HEK293 (cell line): ENCODE data around the gene LPCAT2.

ENCODE experiments used
- CTCF ChIA-PET: fragments of 350-600 bp; formaldehyde crosslinking; extraction: SDS; loops from one replicate; lab custom pipeline; 2021; ENCODE audit warnings: antibody characterized with exemption; lab: Yijun Ruan, JAX
- POLR2A ChIA-PET: fragments of 300-600 bp; formaldehyde crosslinking; extraction: SDS; loops from one replicate; lab custom pipeline; 2020; ENCODE audit warnings: antibody characterized with exemption, inconsistent platforms; lab: Yijun Ruan, JAX
- H3K27ac ChIP-seq: fragments of 200-500 bp; sonication (Bioruptor generic); 2 replicates; pipeline ENCODE4 v1.5.1; 2014; ENCODE audit warnings: low read depth, low read length, control low read depth, inconsistent platforms; ENCODE audit errors: extremely low read depth
- H3K36me3 ChIP-seq, 2 experiments: fragments of 200-500 bp in 1 of 2; sonication (Bioruptor generic) in 1 of 2; 1 replicate in 1 of 2; 2 replicates in 1 of 2; pipeline ENCODE4 v1.5.1; 2014 to 2017; ENCODE audit warnings: inconsistent platforms in 2 of 2, low read length in 2 of 2; ENCODE audit not compliant: control insufficient read depth in 2 of 2, insufficient read depth in 1 of 2
- H3K4me1 ChIP-seq: fragments of 200-500 bp; sonication (Bioruptor generic); 2 replicates; pipeline ENCODE4 v1.5.1; 2014; ENCODE audit warnings: mild to moderate bottlenecking, low read length, inconsistent platforms; ENCODE audit not compliant: control insufficient read depth, insufficient read depth
- H3K4me3 ChIP-seq: 2 replicates; pipeline ENCODE4 v1.5.1; 2011; ENCODE audit warnings: low read depth, mild to moderate bottlenecking, control low read depth, low read length, moderate library complexity
- H3K9me3 ChIP-seq: fragments of 200-500 bp; sonication (Bioruptor generic); 2 replicates; pipeline ENCODE4 v1.5.1; 2014; ENCODE audit warnings: low read depth, low read length, inconsistent platforms; ENCODE audit not compliant: control insufficient read depth, insufficient read depth
- FEZF1 ChIP-seq: fragments of 450-650 bp; formaldehyde crosslinking; IDR thresholded peaks from 2 replicates; pipeline ENCODE4 v1.5.1; 2016; ENCODE audit warnings: missing biosample characterization, missing genetic modification characterization
- KLF17 ChIP-seq: fragments of 450-650 bp; formaldehyde crosslinking; IDR thresholded peaks from 2 replicates; pipeline ENCODE4 v1.5.1; 2016; ENCODE audit warnings: missing biosample characterization, missing genetic modification characterization
- MEIS1 ChIP-seq: sonication (generic); formaldehyde crosslinking; IDR thresholded peaks from 2 replicates; pipeline ENCODE4 v1.8.1; 2022; ENCODE audit warnings: missing genetic modification reagents, mild to moderate bottlenecking, borderline replicate concordance
- SP7 ChIP-seq: fragments of 450-650 bp; formaldehyde crosslinking; IDR thresholded peaks from 2 replicates; pipeline ENCODE4 v1.5.1; 2016; ENCODE audit warnings: missing biosample characterization, missing genetic modification characterization
- ZBTB20 ChIP-seq: fragments of 450-650 bp; formaldehyde crosslinking; IDR thresholded peaks from 2 replicates; pipeline ENCODE4 v1.5.1; 2016; ENCODE audit warnings: missing biosample characterization, missing genetic modification characterization
- ZBTB7A ChIP-seq: fragments of 450-650 bp; formaldehyde crosslinking; IDR thresholded peaks from 2 replicates; pipeline ENCODE4 v1.5.1; 2016; ENCODE audit warnings: low read depth, missing biosample characterization, missing genetic modification characterization
- ZIC2 ChIP-seq: fragments of 450-650 bp; formaldehyde crosslinking; IDR thresholded peaks from 2 replicates; pipeline ENCODE4 v1.5.1; 2016; ENCODE audit warnings: missing biosample characterization, missing genetic modification characterization
- ZNF138 ChIP-seq: fragments of 450-650 bp; formaldehyde crosslinking; IDR thresholded peaks from 2 replicates; pipeline ENCODE4 v1.5.1; 2016; ENCODE audit warnings: missing biosample characterization, missing genetic modification characterization, borderline replicate concordance
- ZNF140 ChIP-seq: fragments of 450-650 bp; formaldehyde crosslinking; IDR thresholded peaks from 2 replicates; pipeline ENCODE4 v1.5.1; 2016; ENCODE audit warnings: missing biosample characterization, missing genetic modification characterization
- ZNF221 ChIP-seq: fragments of 450-650 bp; formaldehyde crosslinking; IDR thresholded peaks from 2 replicates; pipeline ENCODE4 v1.5.1; 2017; ENCODE audit warnings: missing biosample characterization, missing genetic modification characterization, borderline replicate concordance
- ZNF274 ChIP-seq, 2 experiments: fragments of 200-500 bp in 1 of 2; fragments of 450-650 bp in 1 of 2; sonication (Bioruptor generic) in 1 of 2; formaldehyde crosslinking in 1 of 2; IDR thresholded peaks; 2 replicates each; pipeline versions ENCODE4 v1.5.1 to v1.6.1; 2014 to 2016; ENCODE audit warnings: borderline replicate concordance in 1 of 2, inconsistent platforms in 1 of 2, low read length in 1 of 2, missing biosample characterization in 1 of 2, missing genetic modification characterization in 1 of 2
- ZNF37A ChIP-seq: fragments of 450-650 bp; IDR thresholded peaks from 2 replicates; pipeline ENCODE4 v1.5.1; 2018; ENCODE audit warnings: missing biosample characterization, missing genetic modification characterization
- ZNF433 ChIP-seq: fragments of 450-650 bp; formaldehyde crosslinking; IDR thresholded peaks from 2 replicates; pipeline ENCODE4 v1.5.1; 2016; ENCODE audit warnings: missing biosample characterization, missing genetic modification characterization, low read depth
- ZNF558 ChIP-seq: fragments of 450-650 bp; formaldehyde crosslinking; IDR thresholded peaks from 2 replicates; pipeline ENCODE4 v1.5.1; 2016; ENCODE audit warnings: missing biosample characterization, missing genetic modification characterization
- ZNF639 ChIP-seq: fragments of 450-650 bp; formaldehyde crosslinking; IDR thresholded peaks from 2 replicates; pipeline ENCODE4 v1.5.1; 2016; ENCODE audit warnings: missing biosample characterization, missing genetic modification characterization
- ZSCAN23 ChIP-seq: fragments of 450-650 bp; formaldehyde crosslinking; IDR thresholded peaks from 2 replicates; pipeline ENCODE4 v1.5.1; 2016; ENCODE audit warnings: missing biosample characterization, missing genetic modification characterization

LPCAT2 gene

GRCh38 chr16:55503726-55504550, 4.9 kb upstream of the LPCAT2 start:
- TF ChIP-seq ZBTB7A (tag by site-specific recombination) (no peak), MEIS1 (no peak)
- Histone ChIP-seq H3K36me3 (peaks cover 0 to 17% of the 10 kb centered on the region in 2 experiments; a peak in 1 of 3 replicates), H3K9me3 (no peaks in the 10 kb centered on the region), H3K4me1 (peaks cover 15% of the 10 kb centered on the region), H3K4me3 (no peak overlapping the region), H3K27ac (no peak overlapping the region)
- CTCF ChIA-PET: interaction anchor here (0.7 to 4.5 kb wide), 4 partner anchors 39 to 267 kb away, joined by 3 to 35 read pairs (median 12); no protein-coding TSS in a partner anchor
- POLR2A ChIA-PET: interaction anchor here (0.5 kb wide), 1 partner anchor 1743 kb away, joined by 4 read pairs; no protein-coding TSS in a partner anchor

GRCh38 chr16:55505333-55506015, 3.4 kb upstream of the LPCAT2 start:
- peaks cover 0 to 17% of the 10 kb centered on the region in 2 experiments; a peak in 1 of 3 replicates for H3K36me3 ChIP-seq
- ChIA-PET CTCF (interaction anchor here (0.6 to 1.6 kb wide), 2 partner anchors 40 to 1968 kb away, joined by 3 to 10 read pairs; no protein-coding TSS in a partner anchor), POLR2A (no interaction called here)
- no peak overlapping the region for H3K4me3 ChIP-seq
- no peaks in the 10 kb centered on the region for H3K9me3 ChIP-seq
- TF ChIP-seq ZNF140 (tag by site-specific recombination): no peak
- TF ChIP-seq SP7 (tag by site-specific recombination): no peak
- TF ChIP-seq ZNF37A (tag by site-specific recombination): no peak
- no peak for TF ChIP-seq ZBTB20 (tag by site-specific recombination)
- TF ChIP-seq KLF17 (tag by site-specific recombination): no peak
- no peak for TF ChIP-seq ZSCAN23
- no peak for TF ChIP-seq FEZF1 (tag by site-specific recombination)
- TF ChIP-seq ZNF221 (tag by site-specific recombination): no peak
- TF ChIP-seq ZNF558 (tag by site-specific recombination): no peak
- no peak for TF ChIP-seq ZNF274 (IDR thresholded peaks at IDR 0.05; ENCODE audit: low read length)
- no peak for TF ChIP-seq ZNF274 (tag by site-specific recombination; IDR thresholded peaks at IDR 0.05; ENCODE audit: borderline replicate concordance)
- H3K27ac ChIP-seq: no peak overlapping the region
- peaks cover 8% of the 10 kb centered on the region for H3K4me1 ChIP-seq

GRCh38 chr16:55506083-55506482, 2.8 kb upstream of the LPCAT2 start:
- Histone ChIP-seq H3K9me3 (no peaks in the 10 kb centered on the region), H3K36me3 (peaks cover 0 to 15% of the 10 kb centered on the region in 2 experiments; a peak in 1 of 3 replicates), H3K27ac (no peak overlapping the region), H3K4me3 (no peak overlapping the region), H3K4me1 (peaks cover 3% of the 10 kb centered on the region; the same call in 1 of the 2 replicates)
- TF ChIP-seq ZIC2 (tag by site-specific recombination): 0 out of 2 replicates have a peak, but pooled peaks have one; percentile 9
- no peak for TF ChIP-seq ZNF138 (tag by site-specific recombination)
- no peak for TF ChIP-seq ZNF433 (tag by site-specific recombination)
- TF ChIP-seq ZNF639: no peak
- ChIA-PET CTCF (interaction anchor here (0.6 kb wide), 1 partner anchor 1968 kb away, joined by 3 read pairs; no protein-coding TSS in a partner anchor), POLR2A (no interaction called here)
